Panc1 (cell line): Measurements from ENCODE around the gene MAP3K2. TPM values are rescaled to one million over a fixed set of nuclear protein-coding genes. Genes with fewer than 3 reads are reported as not detected.

Experiments used
- ATAC-seq: fragments of 200-7000 bp; cut with Tn5 transposase; 2 replicates; pipeline ENCODE4 v1.9.1; 2020; ENCODE audit warnings: mild to moderate bottlenecking, moderate library complexity
- BruUV-seq: library from RNA; stranded (reverse); fragments of 400-500 nt; replicated peaks from 2 replicates; lab custom pipeline; 2021; lab: Mats Ljungman, UMichigan
- CTCF ChIA-PET: fragments of 300-600 bp; sonication (Branson Sonifier 250); formaldehyde crosslinking; loops from one replicate; lab custom pipeline; 2022; ENCODE audit warnings: antibody characterized with exemption; lab: Charles Lee
- POLR2A ChIA-PET: fragments of 300-600 bp; sonication (Branson Sonifier 250); formaldehyde crosslinking; loops from one replicate; lab custom pipeline; 2022; ENCODE audit warnings: antibody characterized with exemption; lab: Charles Lee
- DNase-seq: peaks from one replicate; pipeline ENCODE4 v3.0.0-alpha.2; 2010; ENCODE audit warnings: low read depth, low spot score
- H3K27ac ChIP-seq: 2 replicates; pipeline ENCODE4 v1.5.1; 2011; ENCODE audit warnings: mild to moderate bottlenecking, low read length, inconsistent platforms
- H3K27me3 ChIP-seq: fragments of 200-500 bp; sonication (Bioruptor generic); 2 replicates; pipeline ENCODE4 v1.6.0; 2014; ENCODE audit warnings: low read length, inconsistent platforms; ENCODE audit not compliant: control insufficient read depth, insufficient read depth
- H3K36me3 ChIP-seq: fragments of 200-500 bp; sonication (Bioruptor generic); 2 replicates; pipeline ENCODE4 v1.5.1; 2014; ENCODE audit warnings: inconsistent platforms, mild to moderate bottlenecking, low read length, moderate library complexity; ENCODE audit not compliant: control insufficient read depth, insufficient read depth
- H3K4me1 ChIP-seq: 2 replicates; pipeline ENCODE4 v1.5.1; 2011; ENCODE audit warnings: inconsistent platforms, mild to moderate bottlenecking, low read length, moderate library complexity; ENCODE audit not compliant: control insufficient read depth, insufficient read depth
- H3K4me3 ChIP-seq, 2 experiments: 2 replicates each; pipeline ENCODE4 v1.5.1; 2011 to 2012; ENCODE audit warnings: low read depth in 2 of 2, low read length in 2 of 2, mild to moderate bottlenecking in 2 of 2, inconsistent platforms in 1 of 2, moderate library complexity in 1 of 2
- H3K9me3 ChIP-seq: fragments of 200-500 bp; sonication (Bioruptor generic); 2 replicates; pipeline ENCODE4 v1.5.1; 2014; ENCODE audit warnings: low read depth, mild to moderate bottlenecking, inconsistent platforms, low read length, moderate library complexity; ENCODE audit not compliant: control insufficient read depth, insufficient read depth
- CTCF ChIP-seq: fragments of 450-650 bp; IDR thresholded peaks from 2 replicates; pipeline ENCODE4 v1.5.1; 2017; ENCODE audit warnings: mild to moderate bottlenecking
- POLR2AphosphoS5 ChIP-seq: IDR thresholded peaks from 2 replicates; pipeline ENCODE4 v1.6.1; 2012; ENCODE audit warnings: mild to moderate bottlenecking, low read depth, low read length, moderate library complexity
- REST ChIP-seq, 2 experiments: IDR thresholded peaks; 2 replicates each; pipeline ENCODE4 v1.6.1; 2011 to 2012; ENCODE audit warnings: low read depth in 2 of 2, control low read depth in 1 of 2, low read length in 1 of 2, mild to moderate bottlenecking in 1 of 2, moderate library complexity in 1 of 2; ENCODE audit not compliant: insufficient read depth in 1 of 2
- SIN3A ChIP-seq: IDR thresholded peaks from 2 replicates; pipeline ENCODE4 v1.6.1; 2012; ENCODE audit warnings: low read depth, mild to moderate bottlenecking, low read length, moderate library complexity, borderline replicate concordance; ENCODE audit not compliant: insufficient read depth
- TCF7L2 ChIP-seq: IDR thresholded peaks from 2 replicates; pipeline ENCODE4 v1.6.1; 2011; ENCODE audit warnings: mild to moderate bottlenecking, low read depth, low read length, inconsistent platforms
- in situ Hi-C: cut with HindIII; loops from 2 replicates; pipeline ENCODE4 v1.10.0; 2016; ENCODE audit warnings: low sequenced_read_pairs, low pct_unique_long_range_greater_than_20kb
- intact Hi-C: fragments of 100-400 bp; cut with micrococcal nuclease; formaldehyde crosslinking; loops from one replicate; pipeline ENCODE4 v1.10.0; 2022; ENCODE audit not compliant: unreplicated experiment
- total RNA-seq: library from RNA; stranded (reverse); gene quantifications from one replicate; pipeline ENCODE4 v1.2.1, GENCODE V29; 2021; ENCODE audit not compliant: unreplicated experiment

The MAP3K2 gene
- total RNA-seq, 1 experiment from 2014 or later = 70.6 TPM

- intact Hi-C loops (no loop called here), in situ Hi-C loops (no loop called here)
- no peak for TF ChIP-seq TCF7L2
- TF ChIP-seq SIN3A = no peak
- no peak for TF ChIP-seq REST (IDR thresholded peaks at IDR 0.05; ENCODE audit: insufficient read depth in 1 of 2, low read depth in 2 of 2, low read length in 1 of 2)
- TF ChIP-seq CTCF = no peak
- TF ChIP-seq POLR2AphosphoS5 = no peak
- Histone ChIP-seq H3K27ac (no peak overlapping the region), H3K4me1 (no peaks in the 10 kb centered on the region), H3K27me3 (no peaks in the 10 kb centered on the region), H3K4me3 (no peak overlapping the region), H3K9me3 (no peaks in the 10 kb centered on the region), H3K36me3 (no peaks in the 10 kb centered on the region)
- ATAC-seq (no peak), DNase-seq (no peak)
- ChIA-PET CTCF (interaction anchor here (0.5 kb wide), 1 partner anchor 234 kb away, joined by 4 read pairs; no protein-coding TSS in a partner anchor), POLR2A (no interaction called here)
- no TSS peak for BruUV-seq
Observed at GRCh38 chr2:127259355-127259754, 128.4 kb downstream of the MAP3K2 start.

GRCh38 chr2:127256866-127257265 lies 130.9 kb downstream of the MAP3K2 start:
- no peaks in the 10 kb centered on the region for H3K9me3 ChIP-seq
- POLR2A ChIA-PET = interaction anchor here (0.6 kb wide), 1 partner anchor 13 kb away, joined by 3 read pairs; no protein-coding TSS in a partner anchor
- no peaks in the 10 kb centered on the region for H3K36me3 ChIP-seq
- H3K4me1 ChIP-seq = no peaks in the 10 kb centered on the region
- BruUV-seq = no TSS peak
- in situ Hi-C loops = no loop called here
- intact Hi-C loops = no loop called here
- no peaks in the 10 kb centered on the region for H3K27me3 ChIP-seq
- DNase-seq = no peak
- H3K4me3 ChIP-seq = no peak overlapping the region
- no peak overlapping the region for H3K27ac ChIP-seq
- CTCF ChIA-PET = no interaction called here
- 0 out of 2 replicates have a peak, but pooled peaks have one; percentile 27 for ATAC-seq
- no peak for TF ChIP-seq SIN3A

GRCh38 chr2:127256381-127256780 lies 131.4 kb downstream of the MAP3K2 start:
- ATAC-seq (no peak), DNase-seq (no peak)
- H3K4me1 ChIP-seq = no peaks in the 10 kb centered on the region
- H3K27me3 ChIP-seq = no peaks in the 10 kb centered on the region
- TF ChIP-seq POLR2AphosphoS5 (no peak), TCF7L2 (no peak), REST (IDR thresholded peaks at IDR 0.05; ENCODE audit: insufficient read depth in 1 of 2, low read depth in 2 of 2, low read length in 1 of 2) (no peak), SIN3A (no peak), CTCF (no peak)
- no peaks in the 10 kb centered on the region for H3K36me3 ChIP-seq
- intact Hi-C loops = no loop called here
- H3K4me3 ChIP-seq = no peak overlapping the region
- no peak overlapping the region for H3K27ac ChIP-seq
- no TSS peak for BruUV-seq
- in situ Hi-C loops = no loop called here
- no peaks in the 10 kb centered on the region for H3K9me3 ChIP-seq
- ChIA-PET POLR2A (no interaction called here), CTCF (no interaction called here)
